ENCODE measurements around the gene CHST9.

DNA sequence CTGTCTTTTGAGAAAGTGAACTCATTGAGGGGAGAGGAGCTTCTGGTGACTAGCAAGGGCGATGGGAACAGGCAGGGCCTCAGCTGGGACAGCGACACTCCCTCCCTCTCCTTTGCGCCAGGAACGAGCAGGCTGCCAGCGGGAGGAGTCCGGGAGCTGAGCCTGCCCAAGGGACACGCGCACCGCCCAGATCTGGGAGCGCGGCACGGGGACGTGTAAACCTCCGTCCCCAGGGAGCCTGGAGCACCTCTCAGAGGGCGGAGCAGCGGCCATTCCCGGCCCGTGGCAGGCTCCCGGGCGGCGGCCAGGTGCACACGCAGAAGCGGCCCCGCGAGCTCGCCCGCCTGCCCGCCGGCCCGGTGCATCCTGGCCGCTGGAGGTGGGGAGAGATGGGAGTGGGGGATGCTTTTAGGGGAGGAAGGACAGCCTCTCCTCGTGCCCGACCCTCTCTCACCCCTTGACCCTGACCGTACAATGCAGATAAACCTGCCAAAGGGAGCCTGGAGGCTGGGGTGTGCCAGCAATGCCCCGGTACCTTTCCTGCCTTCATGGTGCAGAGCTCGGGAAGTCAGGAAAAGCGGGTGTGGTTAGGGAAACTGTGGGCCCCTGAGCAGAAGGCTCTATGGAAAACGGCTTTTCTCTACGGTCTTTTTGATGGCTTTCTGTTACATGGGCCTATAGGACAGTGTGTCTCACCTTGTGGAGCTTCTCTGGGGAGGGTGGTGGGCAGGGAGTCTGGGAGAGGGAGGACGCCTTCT lies 321.8 kb downstream of the CHST9 start:
- TF ChIP-seq, protein P1, sequence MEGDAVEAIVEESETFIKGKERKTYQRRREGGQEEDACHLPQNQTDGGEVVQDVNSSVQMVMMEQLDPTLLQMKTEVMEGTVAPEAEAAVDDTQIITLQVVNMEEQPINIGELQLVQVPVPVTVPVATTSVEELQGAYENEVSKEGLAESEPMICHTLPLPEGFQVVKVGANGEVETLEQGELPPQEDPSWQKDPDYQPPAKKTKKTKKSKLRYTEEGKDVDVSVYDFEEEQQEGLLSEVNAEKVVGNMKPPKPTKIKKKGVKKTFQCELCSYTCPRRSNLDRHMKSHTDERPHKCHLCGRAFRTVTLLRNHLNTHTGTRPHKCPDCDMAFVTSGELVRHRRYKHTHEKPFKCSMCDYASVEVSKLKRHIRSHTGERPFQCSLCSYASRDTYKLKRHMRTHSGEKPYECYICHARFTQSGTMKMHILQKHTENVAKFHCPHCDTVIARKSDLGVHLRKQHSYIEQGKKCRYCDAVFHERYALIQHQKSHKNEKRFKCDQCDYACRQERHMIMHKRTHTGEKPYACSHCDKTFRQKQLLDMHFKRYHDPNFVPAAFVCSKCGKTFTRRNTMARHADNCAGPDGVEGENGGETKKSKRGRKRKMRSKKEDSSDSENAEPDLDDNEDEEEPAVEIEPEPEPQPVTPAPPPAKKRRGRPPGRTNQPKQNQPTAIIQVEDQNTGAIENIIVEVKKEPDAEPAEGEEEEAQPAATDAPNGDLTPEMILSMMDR (IDR thresholded peaks at IDR 0.05) = no peak
- TF ChIP-seq POLR2A (IDR thresholded peaks at IDR 0.05) (no peak), POLR2AphosphoS5 (IDR thresholded peaks at IDR 0.05) (no peak)

Measured in transverse colon (tissue), 4 donors.